SIG-M5 treated with dmso at 0.1 percent for 504 hours (cell line): Measurements from ENCODE around the gene MGAT4A.
"Not testable (repeated sequence)": the region's sequence is repeated elsewhere in the genome, so short reads cannot be mapped to it uniquely, and the experiment has no call there.

ENCODE experiments used
- DNase-seq: peaks from one replicate; lab custom pipeline; 2025; ENCODE audit not compliant: unreplicated experiment; lab: John Stamatoyannopoulos, UW

MGAT4A gene

DNA sequence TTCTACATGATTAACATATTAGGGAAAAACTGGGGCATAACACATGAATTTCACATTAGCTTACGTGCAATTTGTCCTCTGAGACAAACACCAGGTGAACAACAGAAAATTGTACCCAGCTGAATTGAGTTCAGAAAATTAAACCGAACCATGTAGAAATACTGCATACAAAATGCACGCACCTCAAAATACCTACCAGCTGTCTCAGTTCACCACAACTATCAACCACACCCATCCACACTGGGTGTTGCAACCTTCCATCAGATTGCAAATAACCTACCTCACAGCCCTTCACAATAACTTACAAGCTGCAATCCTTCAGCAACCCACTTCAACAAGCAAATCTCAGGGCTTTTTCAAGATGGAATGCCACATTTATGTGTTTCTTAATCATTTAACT, 66.6 kb downstream of the MGAT4A start:
- peak; percentile 88 for DNase-seq

DNA sequence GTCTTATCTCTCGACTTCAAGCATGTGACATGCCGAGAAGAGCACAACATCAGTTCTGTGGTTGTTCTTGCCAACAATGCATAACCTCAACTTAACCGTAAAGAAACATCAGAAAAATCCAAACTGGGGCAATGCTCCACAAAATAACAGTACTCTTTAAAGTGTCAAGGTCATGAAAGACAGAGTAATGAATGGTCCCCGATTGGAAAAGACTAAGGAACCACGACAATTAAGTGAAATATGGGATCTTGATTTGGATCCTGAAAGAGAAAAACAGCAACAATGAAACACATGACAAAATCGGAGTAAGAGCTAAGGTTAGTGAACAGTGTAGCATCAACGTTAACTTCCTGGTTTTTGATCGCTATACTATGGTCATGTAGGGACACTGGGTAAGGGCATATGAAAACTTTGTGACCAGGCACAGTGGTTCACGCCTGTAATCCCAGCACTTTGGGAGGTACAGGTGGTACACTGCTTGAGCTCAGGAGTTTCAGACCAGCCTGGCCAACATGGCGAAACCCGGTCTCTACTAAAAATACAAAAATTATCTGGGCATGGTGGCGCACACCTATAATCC, 67.3 kb downstream of the MGAT4A start:
- no peak for DNase-seq

- DNase-seq = not testable (repeated sequence)
Measured at GRCh38 chr2:98659491-98659840, 71.5 kb downstream of the MGAT4A start.

- DNase-seq = no peak
Measured at GRCh38 chr2:98658816-98659490, 72.0 kb downstream of the MGAT4A start.

GRCh38 chr2:98656800-98657199, 74.1 kb downstream of the MGAT4A start:
- DNase-seq = peak; percentile 88

DNA sequence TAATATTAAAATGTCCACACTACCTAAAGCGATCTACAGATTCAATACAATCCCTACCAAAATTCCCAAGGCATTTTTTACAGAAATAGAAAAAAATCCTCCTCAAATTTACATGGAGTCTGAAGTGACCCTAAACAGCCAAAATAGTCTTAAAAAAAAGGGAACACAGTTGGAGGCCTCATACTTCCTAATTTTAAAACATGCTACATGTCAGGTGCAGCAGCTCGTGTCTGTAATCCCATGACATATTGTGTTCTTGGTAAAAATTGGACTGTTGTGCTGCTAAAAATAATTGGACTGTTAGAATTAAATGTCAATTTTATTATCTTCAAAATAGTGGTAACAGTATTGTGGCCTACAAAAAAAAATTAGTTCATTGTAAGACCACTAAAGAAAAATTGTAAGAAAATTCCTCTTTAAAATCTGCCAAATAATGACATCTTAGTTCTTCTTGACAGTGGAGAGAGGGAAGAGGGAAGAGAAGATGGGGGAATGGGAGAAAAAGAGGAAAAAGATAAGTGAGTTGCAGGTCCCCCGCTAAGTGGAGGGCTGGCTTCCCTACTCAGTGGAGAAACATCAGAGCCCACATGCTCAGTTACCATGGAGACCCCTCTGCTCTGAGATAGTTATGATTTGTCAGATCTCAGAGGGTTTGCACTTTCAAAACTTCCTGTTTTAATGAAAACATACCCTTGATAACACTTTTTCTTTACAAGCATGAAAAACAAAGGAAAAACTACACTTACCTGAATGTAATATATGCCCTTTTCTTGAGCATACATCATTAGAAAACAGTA, 76.0 kb downstream of the MGAT4A start:
- DNase-seq = peak; percentile 78

DNA sequence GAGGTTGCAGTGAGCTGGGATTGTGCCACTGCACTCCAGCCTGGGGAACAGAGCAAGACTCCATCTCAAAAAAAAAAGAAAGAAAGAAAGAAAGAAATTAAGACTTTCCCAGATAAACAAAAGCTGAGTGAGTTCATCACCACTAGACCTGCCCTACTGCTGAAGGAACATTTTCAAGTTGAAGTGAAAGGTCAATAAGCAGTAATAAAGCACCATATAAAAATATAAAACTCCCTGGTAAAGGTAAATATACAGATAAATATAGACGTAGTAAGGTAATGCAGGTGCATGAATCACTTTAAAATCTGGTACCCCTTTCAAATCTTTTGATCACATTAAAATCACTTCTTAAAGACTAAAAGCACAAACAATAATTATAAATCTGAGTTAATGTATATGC, 79.9 kb downstream of the MGAT4A start:
- no peak for DNase-seq

- DNase-seq = no peak
Measured at GRCh38 chr2:98649992-98650375, 80.9 kb downstream of the MGAT4A start.

DNA sequence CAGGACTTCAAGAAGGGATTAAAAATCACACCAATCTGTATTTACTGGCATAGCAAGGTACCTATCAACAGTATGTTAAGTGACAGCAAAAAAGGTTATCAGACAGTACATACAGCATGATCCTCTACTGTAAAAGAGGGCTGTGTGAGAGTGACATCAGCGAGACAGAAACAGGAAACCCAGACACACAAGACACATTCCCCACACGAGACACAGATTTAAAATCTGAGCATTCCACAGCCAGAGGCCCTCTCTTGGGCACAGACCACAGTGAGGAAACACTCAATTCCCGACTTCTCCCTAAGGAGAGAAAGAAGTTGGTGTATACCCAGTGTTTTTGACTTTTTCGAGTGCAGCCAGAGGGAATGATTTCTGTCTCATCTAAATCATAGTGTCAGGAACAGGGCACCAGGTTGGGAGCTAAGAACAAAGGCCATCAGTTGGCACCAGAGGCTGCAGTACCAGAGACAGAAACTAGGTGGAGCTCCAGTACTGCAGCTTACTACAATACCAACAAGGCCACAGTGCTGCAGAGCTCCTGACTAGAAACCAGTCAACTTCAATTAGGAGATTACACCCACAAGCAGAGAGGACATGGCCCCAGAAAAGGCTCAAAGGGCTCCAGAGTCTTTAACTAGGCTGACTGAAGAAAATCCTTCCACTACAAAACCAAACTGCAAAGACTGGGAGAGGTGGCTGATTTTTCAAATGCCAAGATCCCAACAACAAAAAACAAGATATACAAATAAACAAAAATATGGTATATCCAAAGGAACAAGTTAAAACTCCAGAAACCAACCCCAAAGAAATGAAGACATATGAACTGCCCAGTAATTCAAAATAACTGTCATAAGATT, 81.6 kb downstream of the MGAT4A start:
- DNase-seq = peak; percentile 93

DNA sequence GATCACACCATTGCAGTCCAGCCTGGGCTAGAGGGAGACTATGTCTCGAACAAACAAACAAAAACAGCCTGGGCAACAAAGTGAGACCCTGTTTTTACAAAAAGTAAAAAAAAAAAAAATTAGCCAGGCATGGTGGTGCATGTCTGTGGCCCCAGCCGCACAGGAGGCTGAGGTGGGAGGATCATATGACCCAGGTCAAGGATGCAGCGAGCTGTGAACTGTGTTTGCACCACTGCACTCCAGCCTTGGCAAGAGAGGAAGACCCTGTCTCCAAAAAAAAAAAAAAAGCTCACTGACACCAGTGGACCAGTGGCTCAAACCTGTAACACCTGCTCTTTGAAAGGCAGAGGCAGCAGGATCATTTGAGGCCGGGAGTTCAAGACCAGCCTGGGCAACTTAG, 82.5 kb downstream of the MGAT4A start:
- no peak for DNase-seq

GRCh38 chr2:98647636-98648035, 83.3 kb downstream of the MGAT4A start:
- DNase-seq = no peak

GRCh38 chr2:98643496-98644100, 87.3 kb downstream of the MGAT4A start:
- DNase-seq = no peak

GRCh38 chr2:98637401-98638147, 93.4 kb downstream of the MGAT4A start:
- no peak for DNase-seq

GRCh38 chr2:98634406-98635092, 96.4 kb downstream of the MGAT4A start:
- DNase-seq = no peak

GRCh38 chr2:98632351-98632750, 98.6 kb downstream of the MGAT4A start:
- DNase-seq = no peak

DNA sequence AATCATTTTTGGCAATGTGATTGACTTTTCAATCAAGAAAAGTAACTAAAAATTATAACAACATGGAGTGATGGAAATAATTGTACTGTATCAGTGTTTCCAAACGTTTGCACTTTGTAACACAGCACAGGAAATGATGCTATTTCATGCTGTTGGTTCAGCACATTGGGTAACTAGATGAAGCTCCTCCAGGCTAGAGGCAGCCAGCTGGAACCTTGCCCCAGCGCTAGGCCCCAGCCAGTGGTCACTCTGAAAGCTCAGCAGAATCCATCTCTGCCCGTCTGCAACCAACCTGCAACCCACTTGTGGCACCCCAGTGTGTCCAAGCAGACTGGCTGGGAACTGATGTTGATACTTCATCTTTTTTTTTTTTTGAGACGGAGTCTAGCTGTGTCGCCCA, 107.3 kb downstream of the MGAT4A start:
- no peak for DNase-seq

DNA sequence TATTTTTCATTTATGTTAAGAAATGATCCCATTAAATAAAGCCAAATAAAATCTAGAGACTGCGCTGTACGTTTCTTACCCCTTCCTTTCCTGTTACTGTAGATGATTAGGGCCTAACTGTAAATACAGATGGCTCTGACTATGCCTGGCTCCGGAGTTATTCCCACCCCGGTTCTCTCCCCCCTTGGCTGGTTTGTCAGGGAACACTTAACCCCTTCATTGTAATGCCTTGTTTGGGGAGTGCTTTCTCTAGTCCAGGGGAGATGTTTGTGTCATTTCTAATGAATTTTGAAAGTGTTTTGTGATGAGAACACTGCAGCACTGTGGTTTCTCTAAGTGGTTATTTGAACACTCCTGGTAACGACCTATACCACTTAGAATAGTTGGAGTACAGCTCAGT, 113.8 kb downstream of the MGAT4A start:
- DNase-seq = no peak

DNA sequence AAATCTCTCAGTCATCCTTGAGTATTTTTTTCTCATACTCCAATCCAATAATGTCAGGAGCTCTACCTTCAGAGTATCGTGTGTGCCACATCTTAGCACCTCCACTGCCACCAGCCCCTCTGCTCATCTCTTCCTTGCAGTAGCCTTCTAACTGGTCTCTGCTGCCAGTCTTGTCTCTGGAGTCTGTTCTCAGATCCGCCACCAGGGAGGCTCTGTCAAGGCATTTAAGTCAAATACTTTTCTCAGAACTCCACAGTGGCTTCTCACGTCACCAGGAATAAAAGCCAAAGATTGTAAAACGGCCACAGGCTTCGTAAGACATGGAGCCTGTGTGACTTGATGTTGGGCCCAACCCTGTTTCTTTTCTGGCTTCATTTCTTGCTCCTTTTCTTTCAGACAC, 115.5 kb downstream of the MGAT4A start:
- peak; percentile 19 for DNase-seq

GRCh38 chr2:98614024-98614739, 116.8 kb downstream of the MGAT4A start:
- no peak for DNase-seq
